Measurements from ENCODE around the gene ZFAND3. TPM values are rescaled to one million over a fixed set of nuclear protein-coding genes. Genes with fewer than 3 reads are reported as not detected.

Gene ZFAND3
- total and polyA plus RNA-seq, 2 of the 4 experiments (the other 2 are of a cell fraction) = 10.9 to 26.7 TPM

DNA sequence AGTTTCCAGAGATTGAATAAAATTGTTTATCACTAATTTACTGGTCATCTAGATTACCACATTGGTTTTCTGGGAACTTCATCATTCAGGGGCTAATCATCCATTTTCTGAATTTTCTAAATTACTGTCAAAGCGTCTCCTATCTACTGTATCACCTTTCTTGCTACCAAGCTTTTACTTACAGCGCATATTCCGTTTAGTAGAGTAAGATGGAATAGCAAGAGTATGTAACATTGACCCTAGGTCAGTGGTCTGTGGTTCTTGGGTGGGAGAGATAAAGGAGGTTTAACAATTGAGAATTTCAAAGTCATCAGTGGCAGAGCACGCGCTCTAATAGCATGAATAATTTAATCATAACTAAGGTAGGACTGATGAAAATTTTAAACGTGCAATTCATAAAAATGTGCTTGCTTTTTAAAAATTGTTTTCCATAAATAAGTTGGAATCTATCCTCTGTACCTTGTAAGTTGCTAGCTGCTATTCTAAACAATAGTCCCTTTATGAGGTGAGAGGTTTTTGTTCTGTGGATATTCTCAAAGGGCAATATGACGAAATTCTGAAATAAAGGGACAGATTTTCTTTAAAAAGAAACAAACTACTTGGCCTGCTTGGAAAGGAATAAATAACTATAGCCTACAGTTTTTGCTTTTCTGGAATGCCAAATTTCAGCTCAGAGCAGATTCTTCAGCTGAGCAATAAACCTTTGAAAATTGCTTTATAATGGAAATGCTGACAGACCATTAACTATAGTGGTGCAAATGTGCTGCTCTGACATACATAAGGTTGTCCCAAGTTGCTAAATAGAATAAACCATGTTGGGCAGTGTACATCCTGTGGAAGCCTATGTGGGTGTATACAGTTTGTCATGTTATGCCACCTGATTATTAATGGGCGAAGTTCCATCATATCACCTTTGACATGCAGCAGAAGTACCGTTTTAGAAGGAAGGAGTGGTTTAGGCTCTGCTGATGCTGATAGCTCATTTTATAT lies 84.1 kb downstream of the ZFAND3 start:
- Histone ChIP-seq H3K4me2 (ENCODE audit: low read depth, low read length) (no peak overlapping the region), H3K4me1 (ENCODE audit: control insufficient read depth, insufficient read depth, low read length) (peaks cover 2% of the 10 kb centered on the region), H3K79me1 (ENCODE audit: low read depth in 1 of 2, low read length in 2 of 2) (peaks cover 17 to 78% of the 10 kb centered on the region in 2 experiments), H2BK15ac (ENCODE audit: low read depth, low read length) (no peak overlapping the region), H3K56ac (ENCODE audit: extremely low read depth, insufficient read depth, low read length) (no peak overlapping the region), H3K27me3 (ENCODE audit: control insufficient read depth, insufficient read depth, low read length) (no peaks in the 10 kb centered on the region), H3K9me3 (ENCODE audit: control insufficient read depth, insufficient read depth, low read length) (no peaks in the 10 kb centered on the region), H3K27ac (ENCODE audit: insufficient read depth, low read length) (no peak overlapping the region), H4K5ac (ENCODE audit: low read depth, low read length) (no peak overlapping the region), H4K8ac (ENCODE audit: low read depth in 2 of 2, low read length in 2 of 2) (no peak overlapping the region), H2BK120ac (ENCODE audit: low read depth, low read length) (no peak overlapping the region), H3K4me3 (ENCODE audit: insufficient read depth, low read depth, low read length) (no peak overlapping the region), H3K9ac (ENCODE audit: low read depth, low read length) (no peak overlapping the region), H4K20me1 (ENCODE audit: insufficient read depth, low read length) (peaks cover 87% of the 10 kb centered on the region), H2AK9ac (replicated peaks; ENCODE audit: low read depth, low read length, poor library complexity) (no peak overlapping the region), H3K4ac (ENCODE audit: low read depth, low read length) (no peak overlapping the region), H3K14ac (replicated peaks; ENCODE audit: low read depth, low read length) (no peak overlapping the region), H2BK5ac (ENCODE audit: low read depth, low read length, poor library complexity, severe bottlenecking) (no peak overlapping the region), H2AK5ac (ENCODE audit: low read depth, low read length) (no peak overlapping the region), H4K91ac (ENCODE audit: insufficient read depth, low read depth, low read length) (no peak overlapping the region), H2BK20ac (ENCODE audit: low read depth, low read length) (no peak overlapping the region), H3K9me1 (ENCODE audit: insufficient read depth, low read length) (peaks cover 16% of the 10 kb centered on the region), H3K23ac (ENCODE audit: low read depth, low read length) (peak overlapping the region; percentile 35; the same call in 1 of the 2 replicates), H2AFZ (replicated peaks; ENCODE audit: low read length, poor library complexity) (no peak overlapping the region), H3K36me3 (ENCODE audit: control insufficient read depth, insufficient read depth, low read length) (no peaks in the 10 kb centered on the region), H3K18ac (ENCODE audit: low read depth, low read length) (no peak overlapping the region)
- dilution Hi-C loops (cut with HindIII; ENCODE audit: low sequenced_read_pairs, unreplicated experiment) = no loop called here
- ChIA-PET POLR2A (ENCODE audit: unreplicated experiment) (no interaction called here), CTCF (interaction anchor here (0.6 kb wide), 1 partner anchor 12 kb away, joined by 3 read pairs; no protein-coding TSS in a partner anchor)
- ATAC-seq (ENCODE audit: low read depth) = no peak
- intact Hi-C loops (cut with micrococcal nuclease) = no loop called here
- no peak for DNase-seq
- whole genome bisulfite sequencing, 2 experiments (ENCODE audit: extremely low coverage in 2 of 2, insufficient read length in 1 of 2) = no CpG with 5 or more reads among the region's 9 CpGs
- in situ Hi-C loops (cut with MboI; ENCODE audit: low sequenced_read_pairs) = no loop called here
- BruUV-seq (replicated peaks) = no TSS peak
- TF ChIP-seq POLR2A (IDR thresholded peaks at IDR 0.05; ENCODE audit: low read depth, low read length) (no peak), MAFK (IDR thresholded peaks at IDR 0.05; ENCODE audit: low read depth, low read length) (no peak), NFE2L2 (IDR thresholded peaks at IDR 0.05; ENCODE audit: low read depth, low read length) (no peak), CHD1 (IDR thresholded peaks at IDR 0.05; ENCODE audit: low read depth, low read length) (no peak), MAZ (IDR thresholded peaks at IDR 0.05; ENCODE audit: borderline replicate concordance, low read depth, low read length) (no peak), RAD21 (IDR thresholded peaks at IDR 0.05; ENCODE audit: low read length) (no peak), MXI1 (IDR thresholded peaks at IDR 0.05; ENCODE audit: borderline replicate concordance, low read depth, low read length) (no peak), FOS (IDR thresholded peaks at IDR 0.05; ENCODE audit: low read depth, low read length) (no peak), CEBPB (IDR thresholded peaks at IDR 0.05; ENCODE audit: low read depth, low read length) (no peak), BHLHE40 (IDR thresholded peaks at IDR 0.05; ENCODE audit: low read depth, low read length) (no peak), SMC3 (IDR thresholded peaks at IDR 0.05; ENCODE audit: low read depth, low read length) (no peak), RCOR1 (IDR thresholded peaks at IDR 0.05; ENCODE audit: insufficient replicate concordance, low read length) (no peak), RFX5 (IDR thresholded peaks at IDR 0.05; ENCODE audit: low read depth, low read length) (no peak)
- TF ChIP-seq, protein P1, sequence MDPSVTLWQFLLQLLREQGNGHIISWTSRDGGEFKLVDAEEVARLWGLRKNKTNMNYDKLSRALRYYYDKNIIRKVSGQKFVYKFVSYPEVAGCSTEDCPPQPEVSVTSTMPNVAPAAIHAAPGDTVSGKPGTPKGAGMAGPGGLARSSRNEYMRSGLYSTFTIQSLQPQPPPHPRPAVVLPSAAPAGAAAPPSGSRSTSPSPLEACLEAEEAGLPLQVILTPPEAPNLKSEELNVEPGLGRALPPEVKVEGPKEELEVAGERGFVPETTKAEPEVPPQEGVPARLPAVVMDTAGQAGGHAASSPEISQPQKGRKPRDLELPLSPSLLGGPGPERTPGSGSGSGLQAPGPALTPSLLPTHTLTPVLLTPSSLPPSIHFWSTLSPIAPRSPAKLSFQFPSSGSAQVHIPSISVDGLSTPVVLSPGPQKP (IDR thresholded peaks at IDR 0.05; ENCODE audit: borderline replicate concordance, low read depth, low read length) = no peak
- TF ChIP-seq, protein P2, sequence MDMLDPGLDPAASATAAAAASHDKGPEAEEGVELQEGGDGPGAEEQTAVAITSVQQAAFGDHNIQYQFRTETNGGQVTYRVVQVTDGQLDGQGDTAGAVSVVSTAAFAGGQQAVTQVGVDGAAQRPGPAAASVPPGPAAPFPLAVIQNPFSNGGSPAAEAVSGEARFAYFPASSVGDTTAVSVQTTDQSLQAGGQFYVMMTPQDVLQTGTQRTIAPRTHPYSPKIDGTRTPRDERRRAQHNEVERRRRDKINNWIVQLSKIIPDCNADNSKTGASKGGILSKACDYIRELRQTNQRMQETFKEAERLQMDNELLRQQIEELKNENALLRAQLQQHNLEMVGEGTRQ (IDR thresholded peaks at IDR 0.05; ENCODE audit: low read depth, low read length) = no peak

Measured in IMR-90 (cell line).